ENCODE measurements around the gene SNX30. TPM values are rescaled to one million over a fixed set of nuclear protein-coding genes. Genes with fewer than 3 reads are reported as not detected.

Gene SNX30
- total and polyA plus RNA-seq, 12 donors: 0.88 to 7.2 (median 3.8) TPM

DNA sequence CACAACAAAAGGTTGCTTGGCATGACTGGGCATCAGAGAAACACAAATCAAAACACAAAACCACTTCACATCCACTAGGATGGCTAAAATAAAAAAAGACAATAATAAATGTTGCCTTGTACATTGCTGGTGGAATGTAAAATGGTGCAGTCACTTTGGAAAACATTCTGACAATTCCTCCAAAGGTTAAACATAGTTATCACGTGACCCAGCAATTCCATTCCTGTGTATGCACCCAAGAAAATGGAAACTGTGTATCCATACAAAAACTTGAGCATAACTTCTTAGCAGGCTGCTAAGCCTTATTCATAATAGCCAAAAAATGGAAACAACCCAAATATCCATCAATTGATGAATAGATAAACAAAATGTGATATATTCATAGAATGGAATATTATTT, 150.3 kb downstream of the SNX30 start:
- no peaks in the 10 kb centered on the region for H3K9me3 ChIP-seq
- no peak overlapping the region for H3K27ac ChIP-seq
- TF ChIP-seq, protein P1, sequence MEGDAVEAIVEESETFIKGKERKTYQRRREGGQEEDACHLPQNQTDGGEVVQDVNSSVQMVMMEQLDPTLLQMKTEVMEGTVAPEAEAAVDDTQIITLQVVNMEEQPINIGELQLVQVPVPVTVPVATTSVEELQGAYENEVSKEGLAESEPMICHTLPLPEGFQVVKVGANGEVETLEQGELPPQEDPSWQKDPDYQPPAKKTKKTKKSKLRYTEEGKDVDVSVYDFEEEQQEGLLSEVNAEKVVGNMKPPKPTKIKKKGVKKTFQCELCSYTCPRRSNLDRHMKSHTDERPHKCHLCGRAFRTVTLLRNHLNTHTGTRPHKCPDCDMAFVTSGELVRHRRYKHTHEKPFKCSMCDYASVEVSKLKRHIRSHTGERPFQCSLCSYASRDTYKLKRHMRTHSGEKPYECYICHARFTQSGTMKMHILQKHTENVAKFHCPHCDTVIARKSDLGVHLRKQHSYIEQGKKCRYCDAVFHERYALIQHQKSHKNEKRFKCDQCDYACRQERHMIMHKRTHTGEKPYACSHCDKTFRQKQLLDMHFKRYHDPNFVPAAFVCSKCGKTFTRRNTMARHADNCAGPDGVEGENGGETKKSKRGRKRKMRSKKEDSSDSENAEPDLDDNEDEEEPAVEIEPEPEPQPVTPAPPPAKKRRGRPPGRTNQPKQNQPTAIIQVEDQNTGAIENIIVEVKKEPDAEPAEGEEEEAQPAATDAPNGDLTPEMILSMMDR (IDR thresholded peaks at IDR 0.05): no peak
- no peak for DNase-seq
- H3K27me3 ChIP-seq: peaks cover 0 to 8% (median 0%) of the 10 kb centered on the region in 7 donors
- peaks cover 0 to 31% (median 0%) of the 10 kb centered on the region in 9 donors for H3K4me1 ChIP-seq
- WGBS, 2 donors: 60 to 64% methylated on average over 1 of the region's 1 CpG
- intact Hi-C loops (cut with DNase I): loop anchor here in 4 of 10 donors (5.0 to 10.0 kb wide), 2 partner anchors 56 to 59 kb away; no protein-coding TSS in a partner anchor
- H3K4me3 ChIP-seq: no peak overlapping the region
- H3K36me3 ChIP-seq: no peaks in the 10 kb centered on the region
- no peak for ATAC-seq

DNA sequence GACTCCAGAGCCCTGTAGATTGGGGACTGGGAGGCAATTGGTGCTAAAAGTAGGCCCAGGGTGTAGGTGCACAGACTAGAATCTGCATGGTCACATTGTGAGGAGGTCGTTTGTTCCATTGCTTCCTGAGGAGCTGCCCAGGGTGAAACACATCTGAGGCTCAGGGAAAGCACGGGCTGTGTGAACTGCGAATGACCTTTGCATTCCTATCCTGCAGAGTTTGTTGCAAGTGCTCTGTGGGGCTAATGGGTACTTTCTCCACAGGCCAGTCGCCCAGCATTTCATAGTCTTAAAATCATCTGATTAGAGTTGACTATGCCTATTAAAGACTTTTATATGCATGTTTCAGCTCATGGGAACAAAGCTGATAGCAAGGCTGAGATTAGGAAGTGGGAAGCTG, 154.5 kb downstream of the SNX30 start:
- TF ChIP-seq, protein P1 (IDR thresholded peaks at IDR 0.05): no peak
- ATAC-seq (no peak), DNase-seq (no peak)
- peaks cover 0 to 4% (median 0%) of the 10 kb centered on the region in 7 donors for H3K27me3 ChIP-seq
- H3K27ac ChIP-seq: no peak overlapping the region
- H3K36me3 ChIP-seq: no peaks in the 10 kb centered on the region
- intact Hi-C loops (cut with DNase I): loop anchor here in 2 of 10 donors (2.0 to 10.0 kb wide), 2 partner anchors 60 kb away; no protein-coding TSS in a partner anchor
- H3K4me1 ChIP-seq: peaks cover 0 to 8% (median 0%) of the 10 kb centered on the region in 9 donors
- no peak overlapping the region for H3K4me3 ChIP-seq
- 53 to 65% methylated on average over 4 of the region's 4 CpGs for WGBS, 2 donors
- no peaks in the 10 kb centered on the region for H3K9me3 ChIP-seq

DNA sequence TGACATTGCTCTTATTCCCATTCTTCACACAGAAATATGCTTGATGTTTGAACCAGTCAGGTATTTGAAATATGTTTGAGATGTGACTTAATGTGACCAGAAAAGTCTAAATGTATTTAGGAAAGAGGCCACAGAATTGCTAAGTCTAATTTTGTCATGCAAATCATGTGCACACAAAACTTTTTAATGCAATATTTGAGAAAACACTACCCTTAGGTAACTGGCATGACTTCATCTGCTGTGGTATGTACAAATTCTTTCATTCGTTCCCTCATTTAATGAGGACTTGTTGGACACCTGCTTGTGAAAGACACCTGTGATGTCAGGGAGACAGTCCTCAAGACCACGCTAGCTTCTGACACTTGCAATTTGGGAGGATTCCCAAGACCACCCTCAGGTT, 161.2 kb downstream of the SNX30 start:
- Histone ChIP-seq H3K4me1 (peaks cover 0 to 13% (median 0%) of the 10 kb centered on the region in 9 donors), H3K4me3 (no peak overlapping the region), H3K27me3 (no peaks in the 10 kb centered on the region), H3K27ac (no peak overlapping the region), H3K9me3 (no peaks in the 10 kb centered on the region), H3K36me3 (no peaks in the 10 kb centered on the region)
- no peak for ATAC-seq
- WGBS, 2 donors: 68 to 83% methylated on average over 2 of the region's 2 CpGs
- no peak for DNase-seq
- TF ChIP-seq, protein P1 (IDR thresholded peaks at IDR 0.05): no peak
- intact Hi-C loops (cut with DNase I): no loop called here

DNA sequence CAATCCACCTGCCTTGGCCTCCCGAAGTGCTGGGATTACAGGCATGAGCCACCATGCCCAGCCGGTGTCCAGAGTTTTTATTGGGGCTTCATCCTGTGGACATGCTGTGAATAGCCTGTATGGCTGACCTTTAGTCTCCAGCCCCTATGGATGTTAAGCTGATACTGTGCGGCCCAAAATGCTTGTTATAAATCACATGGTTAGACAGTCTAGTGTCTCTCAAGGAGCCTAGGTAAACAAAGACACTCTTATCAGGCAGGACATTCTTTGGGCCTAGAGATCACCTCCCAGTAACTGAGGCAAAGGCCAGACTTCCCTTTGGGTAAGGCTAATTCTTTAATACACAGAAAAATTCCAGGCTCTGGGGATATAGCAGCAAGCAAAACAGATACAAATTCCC, 162.1 kb downstream of the SNX30 start:
- WGBS, 2 donors: 94 to 95% methylated on average over 3 of the region's 3 CpGs
- TF ChIP-seq, protein P1 (IDR thresholded peaks at IDR 0.05): no peak
- Histone ChIP-seq H3K4me3 (no peak overlapping the region), H3K27me3 (no peaks in the 10 kb centered on the region), H3K4me1 (peaks cover 0 to 13% (median 0%) of the 10 kb centered on the region in 9 donors), H3K36me3 (no peaks in the 10 kb centered on the region), H3K27ac (no peak overlapping the region), H3K9me3 (no peaks in the 10 kb centered on the region)
- ATAC-seq (no peak), DNase-seq (no peak)
- intact Hi-C loops (cut with DNase I): no loop called here

All from heart right ventricle (tissue), 16 donors.